Activated gamma-delta T cell (primary cell): ENCODE measurements around the gene INHBC.
"Not testable (repeated sequence)": the region's sequence is repeated elsewhere in the genome, so short reads cannot be mapped to it uniquely, and the experiment has no call there.

Source experiments
- DNase-seq: peaks from one replicate; lab custom pipeline; 2025; lab: John Stamatoyannopoulos, UW

INHBC gene

DNA sequence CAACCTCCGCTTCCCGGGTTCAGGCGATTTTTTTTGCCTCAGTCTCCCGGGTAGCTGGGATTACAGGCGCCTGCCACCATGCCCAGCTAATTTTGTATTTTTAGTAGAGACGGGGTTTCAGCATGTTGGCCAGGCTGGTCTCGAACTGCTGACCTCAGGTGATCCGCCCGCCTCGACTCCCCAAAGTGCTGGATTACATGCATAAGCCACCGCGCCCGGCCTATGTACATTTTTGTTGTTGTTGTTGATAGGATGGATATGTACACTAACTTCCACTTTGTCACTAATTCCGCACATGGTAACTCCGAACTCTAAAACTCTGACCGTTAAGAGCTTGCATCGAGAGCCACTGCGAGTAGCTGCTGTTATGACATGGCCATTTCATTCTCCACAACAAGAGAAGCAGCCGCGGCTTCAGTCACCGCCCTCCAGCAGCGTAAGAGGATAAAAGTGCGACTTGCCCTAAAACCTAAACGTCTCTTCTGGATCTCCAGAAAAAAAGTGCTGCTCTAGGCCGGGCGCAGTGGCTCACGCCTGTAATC is 52.5 kb downstream of the INHBC start:
- no peak for DNase-seq

DNA sequence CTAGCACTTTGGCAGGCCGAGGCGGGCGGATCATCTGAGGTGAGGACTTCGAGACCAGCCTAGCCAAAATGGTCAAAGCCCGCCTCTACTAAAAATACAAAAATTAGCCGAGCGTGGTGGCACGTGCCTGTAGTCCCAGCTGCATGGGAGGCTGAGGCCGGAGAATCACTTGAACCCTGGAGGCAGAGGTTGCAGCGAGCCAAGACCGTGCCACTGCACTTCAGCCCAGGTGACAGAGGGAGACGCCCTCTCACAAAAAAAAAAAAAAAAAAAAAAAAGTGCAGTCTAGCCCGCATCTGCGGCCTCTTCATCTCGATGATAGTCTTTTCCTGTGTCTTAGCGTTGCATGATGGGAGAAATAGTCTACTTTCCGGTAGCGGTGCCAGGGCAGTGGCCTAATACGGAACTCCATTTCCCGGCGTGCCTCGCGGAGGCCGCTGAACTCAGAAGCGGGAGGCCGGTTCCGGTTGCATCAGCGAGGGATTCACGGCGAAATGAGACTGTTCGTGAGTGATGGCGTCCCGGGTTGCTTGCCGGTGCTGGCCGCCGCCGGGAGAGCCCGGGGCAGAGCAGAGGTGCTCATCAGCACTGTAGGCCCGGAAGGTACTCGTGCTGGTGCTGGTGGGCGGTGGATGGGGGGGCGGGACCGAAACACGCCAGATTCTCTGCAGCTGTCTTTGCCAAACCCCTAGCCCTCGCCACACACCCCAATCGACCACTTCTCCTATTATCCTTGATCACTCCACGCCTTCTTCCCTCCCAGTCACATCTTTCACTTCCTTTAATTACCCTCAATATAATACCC is 53.2 kb downstream of the INHBC start, which contains the start of gene MARS1:
Gene MARS1, plus strand, starts transcription at position 472 of the 805 bp plus-strand sequence. Its CDS starts 23 bp downstream, at position 495.
- DNase-seq, result peak; percentile 69

DNA sequence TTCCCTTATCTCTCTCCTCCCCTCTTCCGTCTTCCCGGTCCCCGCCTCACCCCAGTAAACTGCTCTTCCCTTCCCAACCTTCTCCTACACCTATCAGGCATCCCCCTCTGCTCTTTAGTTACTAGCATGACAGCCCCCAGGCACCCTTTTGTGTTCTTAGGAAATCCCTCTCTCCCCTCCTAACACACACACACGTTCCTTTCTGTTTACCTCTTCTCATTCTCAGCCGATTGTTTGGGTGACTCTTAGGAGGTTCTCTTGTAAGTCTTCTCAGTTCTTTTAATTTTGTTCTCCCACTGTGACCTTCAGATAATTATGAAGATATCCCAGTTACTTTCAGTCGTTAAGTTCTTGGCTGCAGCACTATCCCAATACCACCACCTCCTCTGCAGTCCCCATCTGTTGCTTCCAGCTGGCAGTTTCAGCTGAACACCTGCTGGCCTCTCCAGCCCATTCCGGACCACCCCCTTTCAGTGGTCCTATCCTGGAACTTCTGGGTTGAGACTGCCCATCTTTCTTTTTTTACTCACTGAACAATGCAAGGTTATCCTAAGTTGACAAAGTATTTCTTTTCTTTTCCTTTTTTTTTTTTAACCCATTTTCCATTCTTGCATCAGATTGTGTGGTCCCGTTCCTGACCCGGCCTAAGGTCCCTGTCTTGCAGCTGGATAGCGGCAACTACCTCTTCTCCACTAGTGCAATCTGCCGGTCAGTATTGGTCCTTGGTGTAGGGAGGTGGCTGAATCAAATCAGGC is 54.0 kb downstream of the INHBC start:
- DNase-seq, result no peak

DNA sequence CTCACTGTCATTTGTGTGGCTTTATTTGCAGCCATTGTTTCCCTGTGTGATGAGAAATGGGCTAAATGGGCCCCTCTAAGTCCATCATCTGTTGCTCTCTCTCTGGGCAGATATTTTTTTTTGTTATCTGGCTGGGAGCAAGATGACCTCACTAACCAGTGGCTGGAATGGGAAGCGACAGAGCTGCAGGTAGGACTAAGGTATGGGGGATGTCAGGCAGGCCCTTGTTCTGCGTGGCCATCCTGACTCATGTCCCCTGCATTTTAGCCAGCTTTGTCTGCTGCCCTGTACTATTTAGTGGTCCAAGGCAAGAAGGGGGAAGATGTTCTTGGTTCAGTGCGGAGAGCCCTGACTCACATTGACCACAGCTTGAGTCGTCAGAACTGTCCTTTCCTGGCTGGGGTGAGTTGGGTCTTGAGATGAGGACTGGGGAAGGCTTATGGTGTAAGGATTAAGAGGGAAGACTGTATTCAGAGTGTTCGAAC is 54.6 kb downstream of the INHBC start:
- no peak for DNase-seq

DNA sequence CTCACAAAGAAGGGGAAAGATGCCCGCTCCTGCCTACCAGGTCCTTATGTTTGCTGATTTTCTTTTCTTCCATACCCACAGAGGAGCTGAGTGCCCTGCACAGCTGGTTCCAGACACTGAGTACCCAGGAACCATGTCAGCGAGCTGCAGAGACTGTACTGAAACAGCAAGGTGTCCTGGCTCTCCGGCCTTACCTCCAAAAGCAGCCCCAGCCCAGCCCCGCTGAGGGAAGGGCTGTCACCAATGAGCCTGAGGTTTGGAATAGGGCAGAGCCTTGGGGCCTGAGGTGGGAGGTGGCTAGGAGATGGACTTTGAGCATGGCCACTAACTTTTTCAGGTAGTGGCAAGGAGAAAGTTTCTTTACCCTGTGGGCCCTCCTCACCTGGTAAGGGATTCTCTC is 55.5 kb downstream of the INHBC start:
- DNase-seq, result no peak

DNA sequence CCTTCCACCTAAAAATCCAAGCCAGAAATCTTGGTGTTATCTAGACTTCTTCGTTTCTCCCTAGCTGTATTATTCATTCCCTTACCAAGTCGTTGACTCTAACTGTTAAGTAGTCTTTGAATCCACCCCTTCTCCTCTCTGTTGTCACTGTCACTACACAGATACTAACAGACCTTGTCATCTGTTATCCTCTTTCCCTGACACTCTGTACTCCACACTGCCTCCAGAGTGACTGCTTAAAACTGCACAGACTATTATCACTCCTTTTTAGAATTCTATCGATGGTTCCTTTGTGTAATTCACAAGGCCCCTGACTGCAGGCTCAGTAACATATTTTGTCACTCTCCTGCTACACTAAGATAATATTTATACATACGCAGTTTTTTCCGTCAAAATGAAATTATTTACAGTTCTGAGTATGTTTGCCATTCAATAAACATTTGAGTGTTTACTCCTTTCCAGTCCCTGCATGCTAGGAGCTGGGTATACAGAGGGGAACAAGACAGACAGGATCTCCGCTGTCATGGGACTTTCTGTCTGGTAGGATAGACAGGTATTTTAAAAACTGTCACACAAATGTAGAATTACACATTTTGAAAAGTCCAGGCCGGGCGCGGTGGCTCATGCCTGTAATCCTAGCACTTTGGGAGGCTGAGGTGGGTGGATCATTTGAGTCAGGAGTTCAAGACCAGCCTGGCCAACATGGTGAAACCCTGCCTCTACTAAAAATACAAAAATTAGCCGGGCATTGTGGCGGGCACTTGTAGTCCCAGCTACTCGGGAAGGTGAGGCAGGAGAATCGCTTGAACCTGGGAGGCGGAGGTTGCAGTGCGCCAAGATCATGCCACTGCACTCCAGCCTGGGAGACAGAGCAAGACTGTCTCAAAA is 57.1 kb downstream of the INHBC start:
- no peak for DNase-seq

DNA sequence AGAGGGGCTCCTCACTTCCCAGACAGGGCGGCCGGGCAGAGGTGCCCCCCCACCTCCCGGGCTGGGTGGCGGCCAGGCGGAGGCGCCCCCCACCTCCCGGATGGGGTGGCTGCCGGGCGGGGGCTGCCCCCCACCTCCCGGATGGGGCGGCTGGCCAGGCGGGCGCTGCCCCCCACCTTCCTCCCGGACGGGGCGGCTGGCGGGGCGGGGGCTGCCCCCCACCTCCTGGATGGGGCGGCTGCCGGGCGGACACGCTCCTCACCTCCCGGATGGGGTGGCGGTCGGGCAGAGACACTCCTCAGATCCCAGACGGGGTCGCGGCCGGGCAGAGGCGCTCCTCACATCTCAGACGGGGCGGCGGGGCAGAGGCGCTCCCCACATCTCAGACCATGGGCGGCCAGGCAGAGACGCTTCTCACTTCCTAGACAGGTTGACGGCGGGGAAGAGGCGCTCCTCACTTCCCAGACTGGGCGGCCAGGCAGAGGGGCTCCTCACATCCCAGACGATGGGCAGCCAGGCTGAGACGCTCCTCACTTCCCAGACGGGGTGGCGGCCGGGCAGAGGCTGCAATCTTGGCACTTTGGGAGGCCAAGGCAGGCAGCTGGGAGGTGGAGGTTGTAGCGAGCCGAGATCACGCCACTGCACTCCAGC is 60.6 kb downstream of the INHBC start:
- DNase-seq, result not testable (repeated sequence)

DNA sequence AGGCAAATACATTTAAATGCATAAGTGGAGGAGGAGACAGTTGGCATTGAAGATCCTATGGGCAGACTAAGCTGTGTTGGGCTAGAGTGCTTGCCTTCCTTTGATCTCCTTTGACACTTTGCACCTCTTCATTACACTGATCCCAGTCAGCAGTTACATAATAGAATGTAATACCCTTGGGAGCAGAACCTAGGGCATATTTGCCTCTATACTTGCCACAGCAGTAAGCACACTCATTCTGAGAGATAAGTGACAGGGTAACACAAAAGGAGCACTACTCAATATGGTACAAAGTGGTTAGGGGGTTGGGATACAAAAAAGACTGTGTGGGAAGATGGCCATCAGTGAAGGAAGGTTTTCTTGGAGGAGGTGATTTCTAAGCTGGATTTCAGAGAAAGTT is 62.2 kb downstream of the INHBC start:
- no peak for DNase-seq

DNA sequence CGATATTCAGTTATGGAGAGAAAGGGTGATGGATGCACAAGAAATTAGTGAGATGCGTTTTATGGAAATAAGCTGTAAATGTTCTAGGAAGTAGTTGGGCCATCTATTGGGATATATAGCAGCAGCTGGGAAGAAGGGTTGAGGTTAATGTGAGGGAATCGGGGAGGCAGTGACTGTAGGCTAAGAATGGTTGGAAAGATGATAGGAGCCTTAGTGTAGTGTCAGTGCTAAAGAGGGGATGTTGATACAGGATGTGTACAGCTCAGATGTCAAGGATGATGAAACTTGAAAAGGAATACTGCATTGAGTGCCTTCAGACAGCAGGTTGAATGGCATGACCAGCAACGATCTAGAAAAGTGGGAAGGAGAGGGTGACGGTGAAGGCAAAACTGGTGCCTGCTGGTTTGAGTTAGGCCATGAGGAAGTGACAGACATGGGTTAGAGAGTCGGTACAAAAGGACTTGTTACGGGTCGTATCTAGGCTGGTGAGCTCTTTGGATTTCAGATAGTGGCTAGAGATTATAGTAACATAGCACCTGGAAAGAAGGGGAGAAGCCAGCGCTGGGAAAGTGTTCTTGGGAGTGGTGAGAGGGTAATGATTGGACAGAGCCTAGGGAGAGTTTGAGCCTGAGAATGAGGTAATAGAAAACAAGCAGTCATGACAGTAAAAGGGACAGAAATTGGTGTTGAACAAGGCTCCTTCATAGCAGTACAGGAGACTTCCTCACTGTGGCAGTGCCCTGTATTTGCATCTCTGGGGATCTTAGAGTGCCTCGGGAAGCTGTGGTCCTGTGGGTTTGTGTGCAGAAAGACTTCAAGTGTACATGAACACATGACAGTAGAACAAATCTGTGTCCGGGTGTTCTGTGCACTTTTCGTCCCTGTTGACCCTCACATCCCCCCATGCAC is 62.9 kb downstream of the INHBC start:
- DNase-seq, result no peak

DNA sequence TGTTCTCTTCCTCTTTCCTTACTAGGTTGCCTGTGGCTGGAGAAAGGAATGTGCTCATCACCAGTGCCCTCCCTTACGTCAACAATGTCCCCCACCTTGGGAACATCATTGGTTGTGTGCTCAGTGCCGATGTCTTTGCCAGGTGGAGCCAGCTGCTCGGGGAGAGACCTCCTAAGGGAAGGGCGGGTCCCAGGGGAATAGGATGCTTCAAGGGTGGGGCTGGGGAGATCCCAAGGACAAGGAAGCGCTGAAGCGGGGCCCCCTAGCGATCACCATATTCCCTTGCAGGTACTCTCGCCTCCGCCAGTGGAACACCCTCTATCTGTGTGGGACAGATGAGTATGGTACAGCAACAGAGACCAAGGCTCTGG is 63.5 kb downstream of the INHBC start:
- DNase-seq, result no peak

DNA sequence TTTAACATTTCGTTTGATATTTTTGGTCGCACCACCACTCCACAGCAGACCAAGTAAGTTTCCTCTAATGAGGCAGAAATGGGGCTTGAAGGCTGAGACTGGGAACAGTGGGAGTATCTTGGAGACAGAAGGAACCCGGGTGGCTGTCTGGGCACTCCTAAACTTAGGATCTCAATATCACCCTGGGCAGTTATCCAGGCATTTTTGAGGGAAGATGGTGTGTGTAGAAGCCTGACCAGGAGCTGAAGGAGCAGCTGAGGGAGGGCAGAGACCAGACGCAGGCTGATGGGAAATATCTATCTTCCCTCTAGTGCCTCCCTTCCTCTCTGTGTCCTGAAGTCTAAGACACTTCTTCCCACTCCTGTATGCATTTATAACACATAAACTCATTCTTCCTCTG is 64.0 kb downstream of the INHBC start:
- no peak for DNase-seq

DNA sequence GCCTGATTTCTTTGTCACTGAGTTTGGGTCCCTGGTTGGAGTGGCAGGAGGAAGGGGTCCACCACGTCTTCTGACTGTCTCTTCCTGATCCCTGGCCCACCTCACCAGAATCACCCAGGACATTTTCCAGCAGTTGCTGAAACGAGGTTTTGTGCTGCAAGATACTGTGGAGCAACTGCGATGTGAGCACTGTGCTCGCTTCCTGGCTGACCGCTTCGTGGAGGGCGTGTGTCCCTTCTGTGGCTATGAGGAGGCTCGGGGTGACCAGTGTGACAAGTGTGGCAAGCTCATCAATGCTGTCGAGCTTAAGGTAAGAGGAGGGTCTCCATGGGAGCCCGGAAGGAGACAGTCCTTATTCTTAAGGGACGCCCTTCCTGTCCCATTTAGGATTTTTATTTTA is 65.6 kb downstream of the INHBC start:
- no peak for DNase-seq
